BJ (cell line): Measurements from ENCODE around the gene SEL1L3. TPM values are rescaled to one million over a fixed set of nuclear protein-coding genes. Genes with fewer than 3 reads are reported as not detected.

Source experiments
- CTCF ChIA-PET: fragments of 350-600 bp; formaldehyde crosslinking; extraction: SDS; loops from one replicate; lab custom pipeline; 2021; ENCODE audit warnings: antibody characterized with exemption, inconsistent platforms; lab: Yijun Ruan, JAX
- POLR2A ChIA-PET: fragments of 300-600 bp; sonication (Branson Sonifier 250); formaldehyde crosslinking; extraction: SDS; loops from one replicate; lab custom pipeline; 2021; ENCODE audit warnings: antibody characterized with exemption; lab: Charles Lee
- DNase-seq: peaks from one replicate; pipeline ENCODE4 v3.0.0-alpha.2; 2011; ENCODE audit warnings: low read depth
- H3K27me3 ChIP-seq: 2 replicates; pipeline ENCODE4 v1.6.0; 2011; ENCODE audit warnings: low read length; ENCODE audit not compliant: control insufficient read depth, insufficient read depth
- H3K36me3 ChIP-seq: 2 replicates; pipeline ENCODE4 v1.5.1; 2011; ENCODE audit warnings: low read length; ENCODE audit not compliant: control insufficient read depth, insufficient read depth
- H3K4me3 ChIP-seq: 2 replicates; pipeline ENCODE4 v1.5.1; 2011; ENCODE audit warnings: low read depth, mild to moderate bottlenecking, control low read depth, low read length
- polyA plus RNA-seq: library from polyadenylated mRNA; depleted of rRNA; stranded (reverse); fragments of >200 nt; gene quantifications from 2 replicates; pipeline ENCODE4 v1.2.3, GENCODE V29; 2011
- TF ChIP-seq, protein P1 (sequence below): IDR thresholded peaks from 2 replicates; pipeline ENCODE4 v1.5.1; 2011; ENCODE audit warnings: low read depth, mild to moderate bottlenecking, control low read depth, inconsistent platforms, low read length, moderate library complexity; ENCODE audit not compliant: insufficient read depth

The SEL1L3 gene
- polyA plus RNA-seq, 1 experiment = 13.0 TPM

DNA sequence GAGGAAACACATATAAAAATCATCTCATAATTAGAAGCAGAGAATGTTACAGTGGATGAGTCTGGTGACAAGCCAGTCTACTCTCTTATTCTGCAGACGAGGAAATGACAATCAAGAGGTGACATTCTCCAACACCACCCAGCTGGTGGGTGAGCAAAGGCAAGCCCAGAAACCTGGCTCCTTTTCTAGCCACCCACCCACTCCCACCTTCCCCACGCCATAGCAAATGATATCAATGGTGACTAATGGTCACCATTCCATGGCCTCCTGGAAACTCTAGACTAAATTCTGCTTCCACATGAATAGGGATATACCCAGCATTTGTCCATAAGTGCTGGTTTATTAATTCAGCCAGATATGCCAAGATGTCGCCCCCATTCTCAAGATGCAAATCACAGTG is 10.7 kb downstream of the SEL1L3 start:
- Histone ChIP-seq H3K4me3 (no peak overlapping the region), H3K36me3 (no peaks in the 10 kb centered on the region), H3K27me3 (no peaks in the 10 kb centered on the region)
- ChIA-PET POLR2A (no interaction called here), CTCF (no interaction called here)
- no peak for DNase-seq
- TF ChIP-seq, protein P1, sequence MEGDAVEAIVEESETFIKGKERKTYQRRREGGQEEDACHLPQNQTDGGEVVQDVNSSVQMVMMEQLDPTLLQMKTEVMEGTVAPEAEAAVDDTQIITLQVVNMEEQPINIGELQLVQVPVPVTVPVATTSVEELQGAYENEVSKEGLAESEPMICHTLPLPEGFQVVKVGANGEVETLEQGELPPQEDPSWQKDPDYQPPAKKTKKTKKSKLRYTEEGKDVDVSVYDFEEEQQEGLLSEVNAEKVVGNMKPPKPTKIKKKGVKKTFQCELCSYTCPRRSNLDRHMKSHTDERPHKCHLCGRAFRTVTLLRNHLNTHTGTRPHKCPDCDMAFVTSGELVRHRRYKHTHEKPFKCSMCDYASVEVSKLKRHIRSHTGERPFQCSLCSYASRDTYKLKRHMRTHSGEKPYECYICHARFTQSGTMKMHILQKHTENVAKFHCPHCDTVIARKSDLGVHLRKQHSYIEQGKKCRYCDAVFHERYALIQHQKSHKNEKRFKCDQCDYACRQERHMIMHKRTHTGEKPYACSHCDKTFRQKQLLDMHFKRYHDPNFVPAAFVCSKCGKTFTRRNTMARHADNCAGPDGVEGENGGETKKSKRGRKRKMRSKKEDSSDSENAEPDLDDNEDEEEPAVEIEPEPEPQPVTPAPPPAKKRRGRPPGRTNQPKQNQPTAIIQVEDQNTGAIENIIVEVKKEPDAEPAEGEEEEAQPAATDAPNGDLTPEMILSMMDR = no peak

DNA sequence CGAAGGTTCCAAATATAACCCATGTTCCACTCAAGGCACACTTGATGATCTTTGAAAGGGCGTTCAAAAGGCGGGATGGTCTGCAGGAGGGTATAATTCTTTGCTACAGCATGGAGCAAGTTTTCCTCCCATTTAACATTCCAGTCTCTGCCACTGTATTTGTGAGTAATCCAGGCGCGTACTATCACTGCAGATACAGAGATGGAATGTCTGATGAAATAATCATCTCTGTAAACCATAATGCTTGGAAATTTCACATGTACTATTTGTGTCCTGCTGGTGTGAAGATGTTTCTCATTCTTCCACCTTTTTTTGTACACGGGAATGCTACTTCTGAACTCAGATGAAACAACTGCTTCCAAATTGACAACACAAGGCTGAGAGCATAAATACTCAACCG is 15.5 kb downstream of the SEL1L3 start:
- TF ChIP-seq, protein P1 = no peak
- DNase-seq = no peak
- Histone ChIP-seq H3K4me3 (no peak overlapping the region), H3K36me3 (no peaks in the 10 kb centered on the region; the same call in 1 of the 2 replicates), H3K27me3 (no peaks in the 10 kb centered on the region)
- ChIA-PET CTCF (no interaction called here), POLR2A (no interaction called here)

DNA sequence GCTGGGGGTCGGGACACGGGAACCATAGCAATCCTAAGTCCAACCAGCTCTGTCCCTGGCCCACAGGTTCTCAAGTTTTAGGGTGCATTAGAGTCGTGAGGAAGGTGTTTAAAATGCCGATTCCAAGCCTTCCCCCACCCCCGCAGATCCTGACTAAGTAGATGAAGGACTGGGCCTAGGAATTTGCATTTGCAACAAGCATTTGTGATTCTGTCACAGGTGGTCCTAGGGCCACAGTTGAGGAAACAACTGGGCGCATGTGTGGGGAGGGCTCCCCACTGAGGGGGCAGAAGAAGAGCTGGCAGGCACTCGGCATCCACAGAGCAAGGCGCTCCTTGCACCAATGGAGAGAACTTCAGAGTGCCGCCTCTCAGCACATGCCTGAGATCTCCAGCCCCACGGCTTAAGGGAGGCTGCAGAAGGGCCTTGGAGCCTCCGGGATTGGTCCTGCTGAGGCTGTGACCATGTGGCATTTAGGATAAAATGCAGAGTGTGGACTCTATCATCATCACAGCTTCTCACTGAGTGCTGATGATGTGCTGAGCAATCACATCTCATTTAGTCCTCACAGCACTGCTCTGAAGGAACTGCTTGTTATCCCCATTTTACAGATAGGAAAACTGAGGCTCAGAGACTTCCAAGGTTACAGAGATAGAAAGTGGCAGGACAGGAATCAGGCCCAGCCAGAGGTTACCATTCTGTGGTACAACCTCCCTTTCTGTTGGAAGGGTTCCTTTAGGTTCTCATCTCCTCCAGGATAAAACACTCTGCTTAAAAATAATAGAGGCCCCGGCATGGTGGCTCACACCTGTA is 16.7 kb downstream of the SEL1L3 start:
- DNase-seq = no peak
- no peaks in the 10 kb centered on the region for H3K27me3 ChIP-seq
- H3K4me3 ChIP-seq = no peak overlapping the region
- H3K36me3 ChIP-seq = no peaks in the 10 kb centered on the region; the same call in 1 of the 2 replicates
- TF ChIP-seq, protein P1 = no peak
- ChIA-PET POLR2A (no interaction called here), CTCF (no interaction called here)

DNA sequence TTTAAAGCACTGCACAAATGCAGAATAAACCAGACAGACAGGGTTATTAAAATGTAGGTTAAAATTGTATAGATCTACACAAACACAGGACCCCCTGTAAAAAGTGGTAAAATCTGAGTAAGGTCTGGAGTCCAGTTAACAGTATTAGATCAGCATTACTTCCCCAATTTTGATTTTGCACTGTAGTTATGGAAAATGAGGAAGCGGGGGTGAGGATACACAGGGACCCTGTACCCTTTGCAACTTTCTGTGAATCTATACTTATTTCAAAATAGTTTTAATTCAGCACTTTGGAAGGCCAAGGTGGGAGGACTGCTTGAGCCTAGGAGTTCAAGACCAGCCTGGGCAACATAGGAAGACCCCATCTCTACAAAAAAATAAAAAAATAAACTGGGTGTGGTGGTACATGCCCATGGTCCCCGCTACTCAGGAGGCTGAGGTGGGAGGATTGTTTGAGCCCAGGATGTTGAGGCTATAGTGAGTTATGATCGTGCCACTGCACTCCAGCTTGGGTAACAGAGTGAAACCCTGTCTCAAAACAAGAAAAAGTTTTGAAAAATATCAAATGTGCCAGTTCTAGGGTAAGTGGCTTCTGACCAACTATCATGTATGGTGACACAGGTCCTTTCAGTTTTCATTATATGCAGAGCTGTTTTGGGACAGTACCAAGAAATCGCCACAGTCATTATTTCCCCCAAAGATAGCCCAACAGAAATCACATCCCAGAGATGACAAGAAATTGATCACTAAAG is 17.7 kb downstream of the SEL1L3 start:
- CTCF ChIA-PET = no interaction called here
- POLR2A ChIA-PET = no interaction called here
- H3K4me3 ChIP-seq = no peak overlapping the region
- TF ChIP-seq, protein P1 = no peak
- no peaks in the 10 kb centered on the region for H3K27me3 ChIP-seq
- no peaks in the 10 kb centered on the region; the same call in 1 of the 2 replicates for H3K36me3 ChIP-seq
- DNase-seq = no peak

DNA sequence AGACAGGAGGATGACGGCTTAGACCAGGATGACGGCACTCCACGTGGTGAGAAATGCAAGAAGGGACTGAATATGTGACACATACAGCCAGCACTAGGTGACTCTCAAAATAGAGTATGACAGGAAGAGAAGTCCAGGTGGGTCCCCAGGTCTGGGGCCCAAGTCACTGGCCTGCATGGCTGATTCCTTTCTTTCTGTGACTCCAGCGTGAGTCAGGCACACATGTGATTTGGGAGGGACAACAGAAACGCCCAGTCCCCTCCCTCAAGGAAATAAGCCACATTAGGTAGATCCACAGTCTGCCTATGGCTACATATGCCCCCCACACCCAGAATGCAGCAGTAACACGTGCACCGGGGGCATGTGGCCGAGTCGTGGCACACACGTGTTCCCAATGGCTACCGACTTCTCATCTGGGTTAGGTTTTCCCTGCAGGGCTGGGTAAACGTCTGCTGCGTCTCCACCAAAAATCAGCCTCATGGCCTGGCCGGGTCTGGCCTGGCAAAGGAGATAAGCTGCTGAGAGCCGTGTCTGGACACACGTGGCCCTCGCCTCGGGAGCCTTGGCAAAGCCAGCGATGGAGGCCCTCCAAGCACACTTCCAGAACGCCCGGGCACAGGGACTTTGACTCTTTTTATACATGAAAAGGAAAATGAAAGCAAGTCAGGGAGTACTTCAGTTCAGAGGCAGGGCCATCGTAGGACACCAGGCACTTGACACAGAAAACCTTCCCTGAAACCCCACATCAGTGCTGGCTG is 19.3 kb downstream of the SEL1L3 start:
- H3K27me3 ChIP-seq = no peaks in the 10 kb centered on the region
- CTCF ChIA-PET = no interaction called here
- no peak for DNase-seq
- POLR2A ChIA-PET = no interaction called here
- TF ChIP-seq, protein P1 = no peak
- H3K36me3 ChIP-seq = no peaks in the 10 kb centered on the region; the same call in 1 of the 2 replicates
- no peak overlapping the region for H3K4me3 ChIP-seq
